Limb (tissue), 2 donors: ENCODE results near the gene DDRGK1.

ENCODE experiments used
- DNase-seq, 2 donors: peaks; one replicate each; pipeline ENCODE4 v3.0.0-alpha.2; 2016; ENCODE audit errors: extremely low spot score in 2 of 2

DDRGK1 gene

DNA sequence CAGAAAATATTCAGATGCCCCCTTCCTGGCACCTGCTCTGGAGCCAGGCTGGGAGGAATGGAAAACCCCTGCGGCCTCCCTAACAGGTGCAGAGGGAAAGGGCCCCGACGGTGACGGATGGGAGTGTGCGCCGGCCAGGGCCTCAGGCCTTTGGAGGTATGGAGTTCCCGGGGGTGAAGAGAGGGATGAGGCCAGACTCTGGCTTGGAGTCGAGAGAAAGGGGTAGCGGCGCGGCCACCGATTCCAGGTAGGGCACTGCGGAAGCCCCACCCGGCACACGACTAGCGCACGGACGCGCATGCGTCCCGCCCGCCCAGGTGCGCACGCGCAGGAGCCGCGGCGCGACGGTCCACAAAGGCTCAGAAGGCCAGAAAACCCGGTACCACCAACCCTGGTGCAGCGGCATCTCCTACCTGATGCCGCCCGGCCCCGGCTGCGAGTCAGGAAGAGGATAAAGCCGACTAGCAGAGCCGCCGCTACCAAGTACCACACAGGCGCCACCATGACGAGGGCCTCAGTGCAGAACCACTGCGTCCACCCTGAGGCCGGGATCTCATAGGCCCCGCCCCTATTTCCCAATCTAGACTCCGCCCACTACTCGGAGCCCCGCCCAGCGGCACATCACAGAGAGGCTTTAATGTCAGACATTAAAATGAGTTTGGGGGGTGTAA, at the start of gene DDRGK1:
Gene DDRGK1, minus strand, starts transcription at position 559 of the 671 bp plus-strand sequence. Its CDS starts 55 bp downstream, at position 504.
- DNase-seq: peak; percentile 77 to 93

DNA sequence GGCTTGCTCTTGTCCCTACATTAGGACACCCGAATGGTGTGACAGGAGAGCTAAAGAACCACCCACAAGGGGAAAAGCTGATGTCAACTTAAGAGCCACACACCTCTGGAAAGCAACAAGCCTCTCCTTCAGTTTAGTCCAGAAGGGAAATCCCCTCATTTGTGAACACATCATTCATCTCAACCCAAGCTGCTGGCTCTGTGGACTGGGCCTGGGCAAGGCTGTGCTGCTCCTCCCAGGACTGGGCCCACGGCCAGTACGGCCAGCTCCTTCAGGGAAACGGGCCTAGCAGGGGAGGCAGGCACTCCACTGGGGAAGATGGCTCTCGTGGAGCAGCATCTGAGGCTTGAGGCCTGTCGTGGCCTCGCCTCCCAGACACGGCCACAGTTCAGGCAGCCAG, 47.3 kb upstream of the DDRGK1 start:
- no peak for DNase-seq

GRCh38 chr20:3250091-3250504, 45.6 kb upstream of the DDRGK1 start:
- DNase-seq: no peak

GRCh38 chr20:3248993-3249347, 44.5 kb upstream of the DDRGK1 start:
- no peak for DNase-seq

DNA sequence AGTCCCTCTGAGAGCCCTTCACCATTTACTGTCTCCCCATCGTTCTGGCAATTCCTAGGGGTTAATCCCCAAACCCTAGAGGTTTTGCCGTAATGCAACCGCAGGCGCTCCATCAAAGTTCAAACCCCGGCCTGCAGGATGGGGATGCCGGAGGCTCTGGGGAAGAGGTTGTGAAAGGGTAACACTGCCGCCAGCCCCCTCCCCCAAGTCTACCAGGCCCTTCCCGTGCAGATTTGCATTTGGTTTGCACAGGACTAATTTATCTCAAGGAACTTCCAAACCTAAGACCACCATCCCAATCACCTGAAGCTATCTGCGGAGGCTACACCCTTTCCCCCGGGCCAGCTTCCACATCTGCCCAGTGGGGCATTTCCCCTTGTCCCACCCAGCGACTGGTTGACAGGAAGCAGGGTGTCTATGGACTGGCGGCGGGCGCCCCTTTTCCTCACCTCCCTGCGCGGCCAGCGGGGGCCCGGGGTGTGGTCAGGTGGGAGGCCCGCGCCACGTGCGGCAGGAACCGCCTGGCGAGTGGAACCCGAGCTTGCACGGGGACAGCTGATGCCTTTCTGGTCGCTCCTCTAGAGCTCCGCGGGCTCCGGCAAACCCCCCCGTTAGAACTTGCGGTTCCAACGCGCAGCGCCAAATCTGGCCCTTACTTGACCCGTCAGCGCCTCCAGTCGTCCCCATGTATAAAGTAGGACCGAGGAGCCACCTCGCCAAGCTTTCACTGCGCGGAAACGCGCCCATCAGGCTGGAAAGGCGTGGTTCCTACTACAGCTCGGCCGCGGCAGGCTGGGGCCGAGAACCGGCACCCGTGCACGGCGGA, 43.9 kb upstream of the DDRGK1 start:
- no peak for DNase-seq

GRCh38 chr20:3247638-3248037, 43.2 kb upstream of the DDRGK1 start:
- no peak for DNase-seq

GRCh38 chr20:3246682-3247081, 42.2 kb upstream of the DDRGK1 start:
- DNase-seq: no peak

GRCh38 chr20:3245711-3246110, 41.2 kb upstream of the DDRGK1 start:
- no peak for DNase-seq

DNA sequence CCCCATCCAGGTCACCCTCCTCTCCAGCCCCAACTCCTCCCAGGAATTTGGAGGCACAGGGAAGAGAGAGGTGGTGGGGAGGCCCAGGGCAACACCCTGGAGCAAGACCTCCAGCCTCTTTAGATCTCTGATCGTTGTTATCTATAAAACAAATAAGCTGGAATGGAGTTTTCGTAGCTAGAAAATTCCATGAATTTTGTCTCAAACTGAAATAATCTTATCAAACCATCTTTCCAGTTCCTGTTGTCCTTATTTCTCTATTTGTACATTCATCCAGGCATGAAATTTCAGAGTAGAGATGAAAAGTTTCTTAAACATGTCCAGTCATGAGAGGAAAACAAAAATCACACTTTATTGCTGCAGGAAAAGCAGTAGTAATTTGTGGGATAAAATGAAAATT, 40.7 kb upstream of the DDRGK1 start:
- DNase-seq: no peak

GRCh38 chr20:3244613-3245012, 40.1 kb upstream of the DDRGK1 start:
- no peak for DNase-seq

- DNase-seq: no peak
Observed at GRCh38 chr20:3243718-3244358, 39.4 kb upstream of the DDRGK1 start.

DNA sequence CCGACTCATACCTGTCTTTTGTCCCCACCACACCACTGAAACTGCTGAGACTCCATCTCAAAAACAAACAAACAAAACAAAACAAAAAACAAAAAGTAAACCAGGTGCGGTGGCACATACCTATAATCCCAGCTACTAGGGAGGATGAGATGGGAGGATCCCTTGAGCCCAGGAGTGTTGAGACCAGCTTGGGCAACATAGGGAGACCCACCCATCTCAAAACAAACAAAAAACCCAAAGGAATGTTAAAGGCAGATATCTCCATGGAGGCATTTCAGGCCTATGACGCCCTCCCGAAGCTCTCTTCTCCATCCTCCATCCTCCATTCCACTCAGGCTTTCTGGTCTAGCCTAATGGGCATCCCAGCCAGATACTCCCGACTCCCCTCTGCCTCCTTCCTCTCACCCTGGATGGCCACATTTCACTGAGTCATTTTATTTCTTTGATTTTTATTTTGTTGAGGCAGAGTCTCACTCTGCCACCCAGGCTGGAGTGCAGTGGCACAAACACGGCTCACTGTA, 37.8 kb upstream of the DDRGK1 start:
- no peak for DNase-seq

DNA sequence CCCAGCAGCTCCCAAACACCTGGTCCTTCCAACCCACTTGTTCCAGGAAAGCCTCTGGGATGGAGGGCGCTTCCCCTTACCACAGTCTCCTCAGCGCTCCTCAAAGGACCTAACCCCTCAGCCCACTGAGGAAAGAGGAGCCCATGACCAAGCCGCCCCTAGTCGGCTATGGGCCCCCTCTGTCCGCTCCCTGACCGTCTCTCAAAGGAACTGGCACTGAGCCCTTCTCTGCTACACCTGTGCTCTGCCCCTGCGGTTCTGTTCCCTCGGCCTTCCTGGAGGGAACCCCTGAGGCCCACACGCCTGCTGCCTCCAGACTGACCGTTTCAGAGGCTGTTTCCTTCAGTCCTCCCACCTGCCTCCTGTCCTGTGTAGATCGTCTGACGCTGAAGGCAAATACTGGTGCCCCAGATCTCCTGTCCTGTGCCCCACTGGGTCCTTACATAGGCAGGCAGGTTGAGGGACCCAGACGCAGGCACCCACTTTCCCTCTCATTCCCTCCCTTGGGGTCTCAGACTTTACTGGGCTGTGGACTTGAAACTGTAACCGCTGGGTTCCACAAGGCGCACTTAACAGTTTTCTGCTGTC, 36.4 kb upstream of the DDRGK1 start:
- DNase-seq: no peak

- DNase-seq: no peak
Observed at GRCh38 chr20:3239867-3240775, 35.6 kb upstream of the DDRGK1 start.

- peak in 1 of 2 donors; percentile 59 for DNase-seq
Observed at GRCh38 chr20:3239026-3239866, 34.8 kb upstream of the DDRGK1 start, which contains the start of gene SLC4A11. Gene SLC4A11, minus strand, starts transcription at chr20:3239190. Its CDS starts 53 bp downstream, at chr20:3239137.

DNA sequence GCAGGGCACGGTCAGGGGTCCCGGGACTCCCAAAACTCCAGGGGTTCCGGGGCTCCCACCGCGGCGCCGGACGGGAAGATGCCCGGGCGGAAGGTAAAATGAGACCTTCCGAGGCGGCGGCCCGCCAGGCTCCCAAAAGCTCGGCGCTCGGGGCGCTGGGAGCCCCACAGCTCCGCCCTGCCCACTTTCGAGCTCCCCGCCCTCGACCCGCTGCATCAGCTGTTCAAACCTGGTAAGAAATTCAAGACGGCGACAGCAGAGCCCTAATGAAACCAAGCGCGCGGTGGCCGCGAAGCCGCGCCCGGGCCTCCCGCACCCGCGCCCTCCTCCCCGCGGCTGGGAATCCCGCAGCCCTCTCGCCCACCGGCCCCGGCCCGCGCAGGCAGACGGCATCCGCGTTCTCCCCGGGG, 34.1 kb upstream of the DDRGK1 start:
- peak in 1 of 2 donors; percentile 54 for DNase-seq

GRCh38 chr20:3237958-3238615, 33.6 kb upstream of the DDRGK1 start:
- DNase-seq: no peak

DNA sequence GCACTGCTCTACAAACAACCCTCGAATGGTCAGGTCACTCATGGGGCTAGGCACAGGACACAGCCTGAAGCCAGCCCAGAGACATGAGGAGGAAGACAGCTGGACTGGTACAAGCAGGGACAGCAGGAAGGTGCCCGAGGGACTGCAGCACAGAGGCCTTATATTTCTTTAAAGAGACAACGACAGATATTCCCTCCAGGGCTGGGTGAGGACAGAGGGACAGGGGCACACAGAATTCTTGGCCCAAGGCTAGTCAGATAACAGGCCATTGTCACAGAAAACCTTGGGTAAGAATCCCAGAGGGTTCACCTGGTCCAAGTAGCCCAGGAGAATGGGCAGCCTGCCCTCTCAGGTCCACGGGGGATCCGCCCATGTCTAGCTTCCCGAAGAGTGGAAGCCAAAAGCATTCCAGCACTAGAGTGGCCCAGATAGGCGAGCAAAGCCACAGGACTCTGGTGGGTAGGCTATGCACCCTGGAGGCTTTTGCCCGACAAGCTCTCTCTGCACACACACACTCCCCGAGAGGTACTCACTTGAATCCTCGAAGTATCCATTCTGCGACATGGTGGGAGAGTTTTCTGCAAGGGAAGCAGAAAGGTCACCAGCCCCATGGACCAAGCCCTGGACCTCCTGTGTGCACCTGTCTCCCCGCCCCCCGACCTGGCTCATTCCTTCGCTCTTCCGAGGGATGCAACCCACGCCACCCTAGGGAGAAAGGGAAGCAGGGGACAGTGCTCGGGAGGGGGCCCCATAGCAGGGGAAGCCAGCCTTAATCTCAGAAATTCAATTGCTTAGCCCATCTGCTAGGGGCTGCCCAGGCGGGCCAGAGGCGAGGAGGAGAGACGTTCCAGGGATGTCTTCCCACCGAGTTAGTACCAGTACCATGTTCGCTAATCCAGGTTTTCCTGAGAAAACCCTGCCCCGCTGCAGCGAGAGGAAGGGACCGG, 32.8 kb upstream of the DDRGK1 start:
- DNase-seq: no peak
